Lower leg skin (tissue), 4 donors: Measurements from ENCODE around the gene HERC5. TPM values are rescaled to one million over a fixed set of nuclear protein-coding genes. Genes with fewer than 3 reads are reported as not detected.

Source experiments
- DNase-seq, 2 donors: peaks; one replicate each; pipeline ENCODE4 v3.0.0-alpha.2; 2019; ENCODE audit warnings: low spot score in 2 of 2
- H3K4me3 ChIP-seq: fragments of 200-600 bp; sonication (generic); 2 replicates; pipeline ENCODE4 v1.5.1; 2017; ENCODE audit warnings: mild to moderate bottlenecking, low read depth; ENCODE audit not compliant: poor library complexity, severe bottlenecking
- CTCF ChIP-seq, 3 donors: fragments of 450-650 bp; IDR thresholded peaks; one replicate each; pipeline ENCODE4 v1.5.1; 2016; ENCODE audit warnings: antibody characterized with exemption in 3 of 3, mild to moderate bottlenecking in 3 of 3, moderate library complexity in 2 of 3
- POLR2A ChIP-seq, 2 donors: fragments of 450-650 bp; IDR thresholded peaks; one replicate each; pipeline ENCODE4 v1.6.1; 2016 to 2017; ENCODE audit warnings: antibody characterized with exemption in 2 of 2, mild to moderate bottlenecking in 1 of 2, moderate library complexity in 1 of 2
- WGBS, 2 donors: methylation state at CpG; one replicate each; pipeline ENCODE4 v1.1.5; 2018; 5-methylcytosine and 5-hydroxymethylcytosine counted together
- intact Hi-C: fragments of 100-400 bp; cut with DNase I; formaldehyde crosslinking; loops from one replicate; pipeline ENCODE4 v1.15.0; 2023; ENCODE audit warnings: low total_unique reads
- total RNA-seq, 4 donors: library from RNA; depleted of rRNA; stranded (reverse); fragments of >200 nt; gene quantifications; one replicate each; pipeline ENCODE4 v1.1.0, GENCODE V29; 2016

Gene HERC5
- total RNA-seq, 4 donors from 2014 or later: 0.51 to 2.7 (median 1.9) TPM

- H3K4me3 ChIP-seq: no peak overlapping the region
- no peak for DNase-seq
- 77 to 78% methylated on average over 4 of the region's 4 CpGs for WGBS, 2 donors
- intact Hi-C loops: no loop called here
- TF ChIP-seq POLR2A (IDR thresholded peaks at IDR 0.05): no peak
- TF ChIP-seq CTCF (IDR thresholded peaks at IDR 0.05): no peak
Measured at GRCh38 chr4:88489100-88489761, 32.3 kb downstream of the HERC5 start.

GRCh38 chr4:88497859-88498409, 41.0 kb downstream of the HERC5 start:
- 80 to 100% methylated on average over 2 of the region's 2 CpGs for WGBS, 2 donors
- no peak for TF ChIP-seq POLR2A (IDR thresholded peaks at IDR 0.05)
- TF ChIP-seq CTCF (IDR thresholded peaks at IDR 0.05): no peak
- no peak for DNase-seq
- intact Hi-C loops: no loop called here
- H3K4me3 ChIP-seq: no peak overlapping the region

DNA sequence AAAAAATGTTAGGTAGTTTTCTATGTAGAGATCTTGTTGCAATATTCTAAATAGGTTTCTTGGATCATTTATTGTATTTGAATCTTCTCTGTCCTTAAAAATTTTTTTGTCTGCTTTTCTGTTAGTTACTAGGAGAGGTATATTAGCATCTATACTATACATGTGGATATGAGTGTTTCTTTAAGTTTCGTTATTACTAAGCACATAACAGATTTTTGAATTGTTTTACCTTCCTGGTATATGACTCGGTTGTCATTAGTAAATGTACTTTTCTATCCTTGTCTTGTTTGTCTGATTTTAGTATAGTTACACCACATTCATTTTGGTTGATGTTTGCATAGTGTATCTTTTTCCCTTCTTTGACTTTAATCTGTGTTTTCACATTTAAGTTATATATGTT, 46.4 kb downstream of the HERC5 start:
- DNase-seq: no peak
- no peak for TF ChIP-seq CTCF (IDR thresholded peaks at IDR 0.05)
- TF ChIP-seq POLR2A (IDR thresholded peaks at IDR 0.05): no peak
- intact Hi-C loops: no loop called here
- no peak overlapping the region for H3K4me3 ChIP-seq
- WGBS, 2 donors: 83 to 92% methylated on average over 2 of the region's 2 CpGs

GRCh38 chr4:88511236-88511635, 54.3 kb downstream of the HERC5 start:
- TF ChIP-seq CTCF (IDR thresholded peaks at IDR 0.05) (no peak), POLR2A (IDR thresholded peaks at IDR 0.05) (no peak)
- no peak overlapping the region for H3K4me3 ChIP-seq
- intact Hi-C loops: loop anchor here (10.0 kb wide), 2 partner anchors 476 to 656 kb away; no protein-coding TSS in a partner anchor
- 89% methylated on average over 3 of the region's 3 CpGs for WGBS, 2 donors
- no peak for DNase-seq

- intact Hi-C loops: loop anchor here (5.0 to 10.0 kb wide), 3 partner anchors 298 to 660 kb away; no protein-coding TSS in a partner anchor
- TF ChIP-seq POLR2A (IDR thresholded peaks at IDR 0.05) (no peak), CTCF (IDR thresholded peaks at IDR 0.05) (no peak)
- 82 to 85% methylated on average over 8 of the region's 8 CpGs for WGBS, 2 donors
- DNase-seq: no peak
- no peak overlapping the region for H3K4me3 ChIP-seq
Measured at GRCh38 chr4:88514557-88515511, 57.9 kb downstream of the HERC5 start.
